ENCODE measurements around the gene PFDN2. TPM values are rescaled to one million over a fixed set of nuclear protein-coding genes. Genes with fewer than 3 reads are reported as not detected.

The PFDN2 gene
- polyA plus RNA-seq, 1 of the 3 experiments (the other 2 are of a cell fraction) = 445 TPM

- no peaks in the 10 kb centered on the region for H3K9me2 ChIP-seq
- H3F3A ChIP-seq (replicated peaks; ENCODE audit: insufficient read depth) = peaks cover 24% of the 10 kb centered on the region
- 71% methylated on average over 1 of the region's 1 CpG for WGBS (ENCODE audit: low lambda C conversion rate)
- peaks cover 6 to 7% of the 10 kb centered on the region in 2 experiments; a peak in 1 of 4 replicates for H3K4me1 ChIP-seq (ENCODE audit: control insufficient read depth in 1 of 2, insufficient read depth in 2 of 2, low read depth in 1 of 2, low read length in 1 of 2)
- H3K27me3 ChIP-seq (ENCODE audit: insufficient read depth) = no peaks in the 10 kb centered on the region
- H3K9me3 ChIP-seq = no peaks in the 10 kb centered on the region
- H2AFZ ChIP-seq (ENCODE audit: low read depth) = no peak overlapping the region
- H3K36me3 ChIP-seq (replicated peaks in 1 of 2; ENCODE audit: control insufficient read depth in 1 of 2, insufficient read depth in 2 of 2, low read length in 1 of 2) = peaks cover 10 to 20% of the 10 kb centered on the region in 2 experiments
- no peaks in the 10 kb centered on the region for H4K20me1 ChIP-seq (ENCODE audit: insufficient read depth)
- CTCF ChIA-PET = interaction anchor here (0.8 to 8.2 kb wide), 16 partner anchors 12 to 260 kb away, joined by 3 to 198 read pairs (median 6); partner anchors contain the start of genes ARHGAP30, DEDD, NECTIN4 and PPOX
- no peak overlapping the region for H3K4me3 ChIP-seq (ENCODE audit: low read depth in 2 of 2, low read length in 1 of 2)
- no peak overlapping the region for H3K9ac ChIP-seq
- no peaks in the 10 kb centered on the region for H3K79me2 ChIP-seq (ENCODE audit: insufficient read depth)
- POLR2A ChIA-PET = interaction anchor here (0.6 to 2.0 kb wide), 3 partner anchors 21 to 932 kb away, joined by 3 to 15 read pairs (median 3); partner anchors contain the start of genes NIT1, PFDN2 and USF1
- TF ChIP-seq SMC3 (IDR thresholded peaks at IDR 0.05; ENCODE audit: low read depth, low read length) = no peak
- no peak for TF ChIP-seq GABPA (IDR thresholded peaks at IDR 0.05; ENCODE audit: low read depth)
- TF ChIP-seq RAD21 (IDR thresholded peaks at IDR 0.05; ENCODE audit: low read length) = no peak
- TF ChIP-seq USF1 (IDR thresholded peaks at IDR 0.05; ENCODE audit: borderline replicate concordance, low read depth) = no peak
- TF ChIP-seq PBX3 (IDR thresholded peaks at IDR 0.05) = no peak
- no peak for TF ChIP-seq FOXJ3 (CRISPR knock-in tag; IDR thresholded peaks at IDR 0.05)
- TF ChIP-seq MXI1 (IDR thresholded peaks at IDR 0.05; ENCODE audit: low read depth, low read length) = no peak
- no peak for TF ChIP-seq IRF3 (IDR thresholded peaks at IDR 0.05; ENCODE audit: low read depth, low read length)
- no peak for TF ChIP-seq NFIC (IDR thresholded peaks at IDR 0.05; ENCODE audit: borderline replicate concordance)
- TF ChIP-seq USF2 (IDR thresholded peaks at IDR 0.05; ENCODE audit: borderline replicate concordance, low read depth, low read length) = no peak
- no peak overlapping the region for H3K4me2 ChIP-seq
- DNase-seq = no peak
- no peak overlapping the region for H3K27ac ChIP-seq (ENCODE audit: low read depth in 2 of 2, low read length in 1 of 2)
Measured at GRCh38 chr1:161096530-161096929, 21.3 kb downstream of the PFDN2 start.

- POLR2A ChIA-PET = interaction anchor here (0.6 to 0.8 kb wide), 2 partner anchors 22 to 933 kb away, joined by 3 read pairs; partner anchors contain the start of genes NIT1 and PFDN2
- 88% methylated on average over 2 of the region's 2 CpGs for WGBS (ENCODE audit: low lambda C conversion rate)
- TF ChIP-seq RCOR1 (IDR thresholded peaks at IDR 0.05; ENCODE audit: low read length) = no peak
- TF ChIP-seq REST (IDR thresholded peaks at IDR 0.05; ENCODE audit: low read depth, low read length) = no peak
- no peak overlapping the region for H3K4me2 ChIP-seq
- H3K27ac ChIP-seq (ENCODE audit: low read depth in 2 of 2, low read length in 1 of 2) = no peak overlapping the region
- no peak overlapping the region for H2AFZ ChIP-seq (ENCODE audit: low read depth)
- peaks cover 10 to 17% of the 10 kb centered on the region in 2 experiments for H3K36me3 ChIP-seq (replicated peaks in 1 of 2; ENCODE audit: control insufficient read depth in 1 of 2, insufficient read depth in 2 of 2, low read length in 1 of 2)
- H3K27me3 ChIP-seq (ENCODE audit: insufficient read depth) = no peaks in the 10 kb centered on the region
- CTCF ChIA-PET = interaction anchor here (1.5 to 8.2 kb wide), 7 partner anchors 18 to 106 kb away, joined by 5 to 198 read pairs (median 26); partner anchors contain the start of genes ARHGAP30, DEDD, NECTIN4 and TSTD1
- no peak overlapping the region for H3K4me3 ChIP-seq (ENCODE audit: low read depth in 2 of 2, low read length in 1 of 2)
- DNase-seq = no peak
- no peaks in the 10 kb centered on the region for H3K79me2 ChIP-seq (ENCODE audit: insufficient read depth)
- H3K9me2 ChIP-seq = no peaks in the 10 kb centered on the region
- no peak overlapping the region for H3K9ac ChIP-seq
- H3K4me1 ChIP-seq (ENCODE audit: control insufficient read depth in 1 of 2, insufficient read depth in 2 of 2, low read depth in 1 of 2, low read length in 1 of 2) = peaks cover 6 to 7% of the 10 kb centered on the region in 2 experiments; a peak in 1 of 4 replicates
- no peaks in the 10 kb centered on the region for H3K9me3 ChIP-seq
- H4K20me1 ChIP-seq (ENCODE audit: insufficient read depth) = no peaks in the 10 kb centered on the region
- H3F3A ChIP-seq (replicated peaks; ENCODE audit: insufficient read depth) = peaks cover 24% of the 10 kb centered on the region
Measured at GRCh38 chr1:161096015-161096414, 21.8 kb downstream of the PFDN2 start.
